ENCODE data around the gene GPR161. TPM values are rescaled to one million over a fixed set of nuclear protein-coding genes. Genes with fewer than 3 reads are reported as not detected.

Gene GPR161
- total and polyA plus RNA-seq, 10 of the 15 experiments (the other 5 are each of a cell fraction or from before 2014, with no cell fraction given) = 0.07 to 0.49 (median 0.34) TPM; not detected in 2

GRCh38 chr1:168088511-168089325, 48.0 kb downstream of the GPR161 start (continued):
- TF ChIP-seq HDAC6 (IDR thresholded peaks at IDR 0.05; ENCODE audit: unreplicated experiment) = no peak
- no peak for TF ChIP-seq BCL3 (IDR thresholded peaks at IDR 0.05; ENCODE audit: borderline replicate concordance, insufficient read depth, low read depth, low read length, poor library complexity, severe bottlenecking)
- TF ChIP-seq SREBF1 (IDR thresholded peaks at IDR 0.05; ENCODE audit: low read length) = no peak
- TF ChIP-seq ZNF24 (IDR thresholded peaks at IDR 0.05) = no peak

- CTCF ChIA-PET = interaction anchor here (1.2 to 1.5 kb wide), 2 partner anchors 147 to 234 kb away, joined by 3 read pairs; no protein-coding TSS in a partner anchor
- Histone ChIP-seq H3K27ac (ENCODE audit: control insufficient read depth, insufficient read depth) (no peak overlapping the region), H3K4me3 (no peak overlapping the region), H3K4me1 (ENCODE audit: control insufficient read depth, insufficient read depth, low read length) (no peaks in the 10 kb centered on the region), H3K36me3 (ENCODE audit: control insufficient read depth in 2 of 2, insufficient read depth in 2 of 2, low read length in 1 of 2) (no peaks in the 10 kb centered on the region), H3K4me2 (ENCODE audit: control insufficient read depth, insufficient read depth) (no peak overlapping the region), H2AFZ (ENCODE audit: control insufficient read depth, low read depth, low read length) (no peak overlapping the region), H3K79me2 (ENCODE audit: control insufficient read depth, insufficient read depth, low read length) (no peaks in the 10 kb centered on the region), H4K20me1 (ENCODE audit: control insufficient read depth, insufficient read depth) (no peaks in the 10 kb centered on the region), H3K9ac (ENCODE audit: control insufficient read depth, insufficient read depth, low read length) (no peak overlapping the region), H3K27me3 (replicated peaks in 1 of 2; ENCODE audit: control insufficient read depth in 2 of 2, insufficient read depth in 2 of 2, low read length in 1 of 2) (0 out of 4 replicates have a peak, but pooled peaks cover 0 to 1% of the 10 kb centered on the region in 2 experiments), H3K9me3 (replicated peaks; ENCODE audit: control insufficient read depth, insufficient read depth, low read length) (no peaks in the 10 kb centered on the region)
- FAIRE-seq = no peak
- TF ChIP-seq HDGF (IDR thresholded peaks at IDR 0.05) (no peak), IRF5 (IDR thresholded peaks at IDR 0.05; ENCODE audit: borderline replicate concordance) (no peak), RELA (IDR thresholded peaks at IDR 0.05; ENCODE audit: borderline replicate concordance, partially characterized antibody) (no peak), WRNIP1 (IDR thresholded peaks at IDR 0.05; ENCODE audit: borderline replicate concordance, low read depth, low read length) (no peak), DPF2 (IDR thresholded peaks at IDR 0.05) (no peak), NRF1 (conservative IDR thresholded peaks at IDR 0.05; ENCODE audit: low read depth, low read length) (no peak), NKRF (conservative IDR thresholded peaks at IDR 0.05) (no peak), MTA2 (IDR thresholded peaks at IDR 0.05; ENCODE audit: low read depth) (no peak), RB1 (IDR thresholded peaks at IDR 0.05; ENCODE audit: borderline replicate concordance) (no peak), SREBF1 (IDR thresholded peaks at IDR 0.05; ENCODE audit: low read length) (no peak), NR2C2 (IDR thresholded peaks at IDR 0.05; ENCODE audit: borderline replicate concordance, control insufficient read depth, insufficient read length, low read depth) (no peak)
- intact Hi-C loops (cut with micrococcal nuclease; ENCODE audit: unreplicated experiment) (loop anchor here (10.0 kb wide), 1 partner anchor 237 kb away; no protein-coding TSS in a partner anchor), in situ Hi-C loops (cut with MboI) (no loop called here)
- SMC1A ChIA-PET (ENCODE audit: uncharacterized antibody, unreplicated experiment) = no interaction called here
- WGBS (ENCODE audit: insufficient coverage, insufficient replicate concordance, low lambda C conversion rate, missing lambda C conversion rate) = 66% methylated on average over 10 of the region's 10 CpGs
- RAD21 ChIA-PET (ENCODE audit: unreplicated experiment) = no interaction called here
- DNase-seq (ENCODE audit: low read depth, low spot score) = no peak
- no peak for ATAC-seq
- POLR2A ChIA-PET = no interaction called here
- BruUV-seq (replicated peaks) = no TSS peak
Measured at GRCh38 chr1:168087696-168088095, 49.0 kb downstream of the GPR161 start.
